Left ventricle myocardium superior (tissue), 1 donor: ENCODE measurements around the gene ACP2. TPM values are rescaled to one million over a fixed set of nuclear protein-coding genes. Genes with fewer than 3 reads are reported as not detected.
A peak's percentile ranks its signal among the peaks of the same experiment; 100 is the strongest.

ENCODE experiments used
- ATAC-seq: fragments of 200-7000 bp; cut with Tn5 transposase; one replicate; pipeline ENCODE4 v1.9.1; 2020; ENCODE audit warnings: mild to moderate bottlenecking, moderate library complexity
- DNase-seq: peaks from one replicate; pipeline ENCODE4 v3.0.0-alpha.2; 2020
- intact Hi-C: fragments of 100-400 bp; cut with micrococcal nuclease; formaldehyde crosslinking; loops from one replicate; pipeline ENCODE4 v1.11.0; 2022
- total RNA-seq: library from RNA; stranded (reverse); fragmentation: NEBNext Ultra II Directional; extraction: Animal tissue kit (Norgen Biotek cat#: 25700); gene quantifications from one replicate; pipeline ENCODE4 v1.2.1, GENCODE V29; 2021
- donor health status: DM: no; HTN: yes; CAD: no; lungs with severe emphysema.

Gene ACP2
- total RNA-seq, 1 donor from 2014 or later = 20.3 TPM

- DNase-seq (no peak), ATAC-seq (peak; percentile 49)
- intact Hi-C loops = no loop called here
Observed at GRCh38 chr11:47248304-47248663, 330 bp downstream of the ACP2 start.

GRCh38 chr11:47247502-47247901 lies 1.1 kb downstream of the ACP2 start:
- ATAC-seq (no peak), DNase-seq (no peak)
- intact Hi-C loops = no loop called here

DNA sequence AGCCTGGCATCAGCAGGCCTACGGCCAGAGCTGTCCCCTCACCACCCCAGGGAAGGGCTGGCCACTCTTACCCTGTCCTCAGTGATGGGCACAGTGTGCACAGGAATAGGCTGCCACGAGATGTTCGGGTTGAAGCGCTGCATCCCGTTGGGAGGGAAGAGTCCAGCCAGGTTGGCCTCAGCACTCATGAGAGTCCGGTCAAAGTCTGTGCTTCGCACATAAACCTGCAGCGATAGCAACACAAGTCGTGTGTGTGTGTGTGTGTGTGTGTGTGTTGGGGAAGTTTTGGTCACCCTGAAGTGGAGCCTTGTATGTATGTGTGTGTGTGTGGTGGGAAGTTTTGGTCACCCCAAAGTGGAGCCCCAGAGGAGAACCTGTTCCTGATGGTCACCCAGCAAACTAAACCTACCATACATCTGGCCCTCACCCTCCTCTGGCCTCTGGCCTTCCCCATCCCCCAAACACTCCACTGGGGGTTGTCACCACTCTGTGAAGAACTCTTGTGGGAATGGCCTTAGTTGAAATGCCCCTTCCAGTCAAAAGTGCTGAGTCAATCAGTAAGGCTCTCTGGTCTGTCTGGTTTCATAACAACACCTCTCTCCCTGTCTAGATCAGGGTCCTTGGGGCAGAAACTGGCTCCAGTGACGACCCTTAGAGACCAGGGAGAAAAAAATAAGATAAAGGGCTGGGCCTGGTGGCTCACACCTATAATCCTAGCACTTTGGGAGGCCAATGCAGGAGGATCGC lies 2.8 kb downstream of the ACP2 start:
- intact Hi-C loops = no loop called here
- DNase-seq = no peak
- ATAC-seq = no peak

DNA sequence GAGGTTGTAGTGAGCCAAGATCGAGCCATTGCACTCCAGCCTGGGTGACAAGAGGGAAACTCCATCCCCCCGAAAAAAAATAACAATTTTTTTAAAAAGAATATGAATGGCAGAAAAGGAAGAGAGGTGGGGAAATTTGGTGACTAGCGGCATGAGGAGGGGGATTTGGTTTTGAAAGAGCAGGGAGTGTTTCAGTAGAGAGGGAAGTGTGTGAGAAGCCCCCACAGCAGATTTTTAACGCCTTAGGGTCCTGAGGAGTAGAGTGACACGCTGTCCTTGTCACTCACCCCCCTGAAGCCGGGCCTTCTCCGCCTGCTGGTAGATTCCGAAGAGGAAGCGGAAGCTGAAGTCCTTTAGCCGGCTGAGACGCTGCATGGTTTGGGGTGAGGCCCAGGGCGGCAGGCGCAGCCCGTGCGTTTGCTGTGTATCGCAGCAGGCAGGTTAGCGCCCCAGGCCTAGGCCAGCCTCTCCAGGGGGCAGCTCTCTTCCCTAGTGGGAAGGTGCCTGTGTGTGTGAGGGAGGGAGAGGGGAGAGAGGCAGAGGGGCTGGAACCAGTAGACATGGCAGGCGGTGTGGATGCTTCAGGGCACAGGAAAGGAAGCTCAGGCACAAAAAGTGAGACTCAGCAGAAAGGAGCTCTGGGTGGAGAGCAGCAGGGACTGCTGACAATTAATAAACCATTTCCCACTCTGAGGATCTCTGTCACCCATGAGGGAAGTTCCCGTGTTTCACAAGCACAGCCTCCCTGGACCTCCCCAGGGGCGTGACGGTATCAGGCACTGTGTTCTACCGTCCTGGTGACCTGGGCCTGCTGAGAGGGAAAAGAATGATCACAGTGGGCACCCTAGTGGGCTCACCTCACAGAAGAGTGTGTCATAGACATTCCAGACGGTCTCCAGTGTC lies 3.9 kb downstream of the ACP2 start:
- ATAC-seq = peak; percentile 3
- intact Hi-C loops = no loop called here
- no peak for DNase-seq

DNA sequence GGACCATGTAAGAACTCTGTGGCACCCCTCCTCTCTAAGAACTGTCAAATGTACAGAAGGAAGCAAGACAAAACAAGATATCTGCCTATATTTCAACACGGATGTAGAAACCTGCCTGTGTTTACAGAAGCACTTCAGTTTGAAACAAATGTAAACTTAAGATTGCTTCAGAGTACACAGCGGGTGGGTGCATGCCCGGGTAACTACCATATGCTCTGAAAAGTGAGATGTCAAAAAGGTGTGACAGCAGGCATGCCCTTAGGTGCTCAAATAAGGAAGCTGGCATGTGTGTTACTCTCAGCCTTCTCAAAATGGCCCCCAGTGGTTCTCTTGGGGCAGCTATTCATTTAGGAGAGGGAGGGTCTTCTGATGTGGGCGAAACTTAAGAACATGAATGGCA lies 5.2 kb downstream of the ACP2 start:
- no peak for DNase-seq
- ATAC-seq = no peak
- intact Hi-C loops = no loop called here

DNA sequence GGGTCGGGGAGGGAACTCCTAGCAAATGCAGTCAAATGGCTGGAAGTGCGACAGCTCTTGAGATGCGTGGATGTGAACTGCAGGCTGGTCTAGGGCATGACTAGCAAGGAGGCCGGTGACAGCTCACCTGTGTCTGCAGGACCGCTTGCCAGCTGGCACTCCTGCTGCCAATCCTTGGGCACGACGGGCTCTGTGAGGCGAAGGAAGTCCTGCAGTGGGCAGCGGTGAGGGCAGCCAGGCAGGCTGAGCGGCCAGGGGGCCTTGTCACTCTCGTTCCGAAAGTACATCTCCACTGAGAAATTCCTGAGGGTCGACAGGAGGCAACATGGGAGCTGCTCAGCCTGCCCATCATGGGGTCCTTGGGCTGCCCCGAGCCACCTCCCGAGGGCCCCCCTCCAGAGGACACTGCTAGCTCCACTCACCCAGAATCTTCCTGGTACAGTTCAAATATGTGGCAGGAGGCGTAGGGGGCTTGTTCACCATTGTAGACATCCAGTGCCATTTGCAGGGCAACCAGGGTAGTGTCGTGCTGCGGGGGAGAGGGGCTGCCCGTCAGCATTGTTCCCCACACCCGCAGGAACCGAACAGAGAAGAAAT lies 5.9 kb downstream of the ACP2 start:
- ATAC-seq (no peak), DNase-seq (no peak)
- intact Hi-C loops = no loop called here

GRCh38 chr11:47241841-47242301 lies 6.7 kb downstream of the ACP2 start:
- DNase-seq (no peak), ATAC-seq (no peak)
- intact Hi-C loops = no loop called here

DNA sequence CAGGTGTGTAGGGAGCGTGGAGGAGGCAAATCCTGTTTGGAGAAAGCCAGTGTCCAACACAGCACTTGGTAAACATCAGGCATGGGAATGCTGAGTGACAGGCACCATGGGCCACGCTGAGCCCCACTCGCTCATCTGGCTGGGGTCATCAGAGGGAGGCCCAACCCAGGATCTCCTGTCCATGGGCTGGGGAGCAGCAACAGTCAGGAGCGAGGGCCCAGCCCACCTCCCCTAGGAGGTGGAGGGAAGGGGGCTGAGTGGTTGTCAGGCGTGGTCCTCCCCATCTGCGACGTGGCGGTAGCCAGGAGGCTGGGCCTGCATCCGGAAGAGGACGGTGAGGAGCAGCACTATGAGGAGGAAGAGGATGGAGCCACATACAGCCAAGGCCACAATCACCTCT lies 8.8 kb downstream of the ACP2 start:
- ATAC-seq = no peak
- DNase-seq = no peak
- intact Hi-C loops = no loop called here

GRCh38 chr11:47236482-47236881 lies 12.1 kb downstream of the ACP2 start:
- intact Hi-C loops = no loop called here
- DNase-seq (no peak), ATAC-seq (no peak)

- DNase-seq (no peak), ATAC-seq (no peak)
- intact Hi-C loops = no loop called here
Observed at GRCh38 chr11:47235163-47235562, 13.5 kb downstream of the ACP2 start.

GRCh38 chr11:47234669-47235100 lies 13.9 kb downstream of the ACP2 start:
- intact Hi-C loops = no loop called here
- ATAC-seq (peak; percentile 43), DNase-seq (no peak)

DNA sequence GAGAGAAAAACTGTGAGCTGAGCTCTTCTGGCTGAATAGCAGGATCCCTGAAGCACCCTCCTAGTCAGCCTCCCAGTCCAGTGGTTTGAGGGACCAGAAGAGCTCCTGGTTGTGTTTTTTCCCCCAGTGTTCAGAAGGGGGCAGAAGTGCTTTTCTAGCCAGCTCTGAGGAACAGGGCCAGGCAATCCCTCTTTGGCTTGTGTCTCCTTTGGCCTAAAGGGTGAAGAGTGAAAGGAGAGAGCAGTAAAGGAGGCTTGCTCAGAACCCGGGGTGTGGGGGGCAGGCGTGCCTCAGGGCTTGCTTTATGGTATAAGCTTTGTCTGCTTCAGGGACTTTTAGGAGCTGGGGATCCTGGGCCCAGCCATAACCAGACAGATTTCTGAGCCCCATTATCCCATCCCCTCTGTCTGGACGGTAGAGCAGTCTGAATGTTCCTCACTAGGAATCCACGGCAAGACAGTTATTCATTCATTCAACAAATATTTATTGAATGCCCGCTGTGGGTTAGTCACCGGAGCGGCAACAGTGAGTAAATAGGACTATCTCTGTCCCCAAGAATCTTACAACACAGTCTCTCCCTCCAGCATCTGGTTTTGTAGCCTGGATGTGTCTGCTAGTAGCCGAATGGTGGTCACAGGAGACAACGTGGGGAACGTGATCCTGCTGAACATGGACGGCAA lies 14.5 kb downstream of the ACP2 start:
- DNase-seq = no peak
- peak; percentile 80 for ATAC-seq
- intact Hi-C loops = no loop called here

DNA sequence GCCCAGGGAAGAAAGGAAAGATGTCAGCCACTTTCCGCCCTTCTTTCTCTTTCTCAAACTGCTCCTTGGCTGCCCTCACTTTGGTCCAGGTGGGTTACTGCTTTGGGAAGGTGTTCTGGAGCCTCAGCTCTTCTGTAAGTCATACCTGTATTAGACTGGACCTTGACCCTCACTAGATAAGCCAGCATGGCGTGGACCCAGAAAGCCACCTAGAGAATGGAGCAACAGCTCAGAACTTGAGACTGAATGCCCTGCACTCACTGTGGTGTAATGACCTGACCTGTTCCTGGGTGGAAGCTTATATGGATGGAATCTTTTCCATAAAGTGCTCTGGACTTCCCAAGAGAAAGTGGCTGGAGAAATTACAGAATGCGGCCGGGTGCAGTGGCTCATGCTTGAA lies 15.6 kb downstream of the ACP2 start:
- ATAC-seq (no peak), DNase-seq (no peak)
- intact Hi-C loops = no loop called here

DNA sequence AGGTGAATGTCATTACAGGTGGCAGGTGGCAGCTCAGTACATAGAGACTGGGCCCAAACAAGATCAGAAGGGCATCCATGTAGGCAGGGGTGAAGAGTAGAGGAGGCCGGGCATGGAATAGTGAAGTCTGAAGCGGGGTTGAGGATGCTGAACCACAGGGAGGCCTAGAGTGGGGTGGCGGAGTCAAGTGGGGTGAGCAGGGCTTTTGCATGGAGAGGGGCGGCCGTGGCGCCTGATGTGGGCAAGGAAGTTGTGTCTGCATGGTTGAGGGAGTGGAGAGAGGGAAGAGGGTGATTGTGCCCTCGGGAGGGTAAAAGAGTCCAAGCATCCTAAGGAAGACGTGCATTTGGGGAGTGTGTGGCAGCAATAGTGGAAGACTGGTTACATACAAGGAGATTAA lies 19.5 kb downstream of the ACP2 start:
- no peak for DNase-seq
- no peak for ATAC-seq
- intact Hi-C loops = no loop called here

DNA sequence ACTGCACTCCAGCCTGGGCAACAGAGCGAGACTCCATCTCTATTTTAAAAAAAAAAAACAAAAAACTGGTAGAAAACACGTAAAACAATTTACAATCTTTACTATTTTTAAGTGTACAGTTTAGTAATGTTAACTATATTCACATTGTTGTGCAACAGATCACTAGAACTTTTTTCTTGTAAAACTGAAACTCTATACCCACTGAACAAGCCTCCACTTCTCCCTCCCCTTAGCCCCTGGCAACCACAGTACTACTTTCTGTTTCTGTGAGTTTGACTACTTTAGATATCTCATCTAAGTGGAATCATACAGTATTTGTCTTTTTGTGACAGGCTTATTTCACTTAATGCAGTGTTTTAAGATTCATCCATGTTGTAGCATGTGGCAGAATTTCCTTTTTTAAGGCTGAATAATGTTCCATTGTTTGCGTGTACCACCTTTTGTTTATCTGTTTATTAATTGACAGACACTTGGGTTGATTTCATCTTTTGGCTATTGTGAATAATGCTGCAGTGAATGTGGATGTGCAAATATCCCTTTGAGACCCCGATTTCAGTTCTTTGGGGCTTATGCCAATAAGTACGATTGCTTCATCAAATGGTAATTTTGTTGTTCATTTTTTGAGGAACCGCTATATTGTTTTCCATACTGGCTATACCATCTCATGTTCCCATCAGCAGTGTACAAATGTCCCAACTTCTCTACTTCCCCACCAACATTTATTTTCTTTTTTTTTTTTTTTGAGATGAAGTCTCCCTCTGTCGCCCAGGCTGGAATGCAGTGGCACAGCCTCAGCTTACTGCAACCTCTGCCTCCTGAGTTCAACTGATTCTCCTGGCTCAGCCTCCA lies 22.8 kb downstream of the ACP2 start:
- DNase-seq = no peak
- ATAC-seq = no peak
- intact Hi-C loops = no loop called here

- ATAC-seq (no peak), DNase-seq (no peak)
- intact Hi-C loops = no loop called here
Observed at GRCh38 chr11:47222696-47223095, 25.9 kb downstream of the ACP2 start.

DNA sequence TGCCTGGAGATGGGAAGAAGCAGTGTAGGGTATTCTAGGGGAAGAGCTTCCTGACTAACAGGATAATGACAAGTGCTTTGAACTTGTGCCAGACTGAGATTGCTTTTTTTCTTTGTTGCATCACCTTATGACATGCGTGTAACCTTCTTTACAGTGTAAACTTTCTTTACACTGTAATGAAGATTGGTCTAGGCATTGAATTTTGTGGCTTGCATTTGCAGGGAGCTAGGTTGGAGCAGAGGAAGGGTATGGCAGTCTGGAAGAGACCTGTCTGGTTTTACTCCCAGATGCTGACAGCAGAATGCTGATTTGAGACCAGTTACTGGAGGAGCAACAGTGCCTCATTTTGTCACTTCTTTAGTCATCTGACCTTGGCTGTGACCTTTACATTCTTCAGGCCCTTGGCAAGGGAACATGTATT lies 28.2 kb downstream of the ACP2 start:
- ATAC-seq (peak; percentile 34), DNase-seq (no peak)
- intact Hi-C loops = no loop called here

DNA sequence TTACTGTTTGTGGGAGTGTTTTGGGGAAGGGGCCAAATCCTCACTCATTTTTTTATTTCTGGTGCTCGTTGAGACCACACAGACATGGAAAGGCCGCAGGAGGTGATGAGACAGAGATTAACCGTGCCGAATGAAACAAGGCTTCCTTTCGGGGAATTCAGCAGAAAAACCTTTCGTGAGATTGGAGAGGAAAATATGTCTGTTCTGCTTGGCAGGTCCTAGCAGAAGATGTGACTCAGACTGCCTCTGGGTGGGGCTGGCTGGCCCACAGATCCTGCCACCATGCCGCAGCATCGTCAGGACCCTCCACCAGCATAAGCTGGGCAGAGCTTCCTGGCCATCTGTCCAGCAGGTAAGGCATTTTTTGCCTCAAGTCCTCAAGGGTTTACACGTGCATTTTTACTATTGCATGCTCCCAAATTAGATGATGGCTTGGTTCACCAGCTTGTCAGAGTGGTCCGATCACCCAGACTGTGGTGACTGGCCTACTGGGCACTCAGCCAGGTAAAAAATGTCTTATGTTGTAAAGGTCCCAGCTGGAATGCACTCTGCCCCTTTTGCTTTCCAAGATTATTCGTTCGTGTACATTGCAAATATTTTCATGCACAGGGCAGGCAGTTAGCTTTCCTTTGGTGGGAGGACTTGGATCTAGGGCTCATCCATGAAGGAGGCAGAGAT lies 32.4 kb downstream of the ACP2 start:
- DNase-seq (peak; percentile 46), ATAC-seq (peak; percentile 6)
- intact Hi-C loops = no loop called here
